Activated CD4-positive, alpha-beta T cell treated with anti-CD3 and anti-CD28 coated beads, Interleukin-2, Interleukin-6, amounts not matched to agents 100 ng/mL and 50 ng/mL, durations not matched to agents 16 hours and 8 hours (primary cell): Measurements from ENCODE around the gene TMPRSS2.
A peak's percentile ranks its signal among the peaks of the same experiment; 100 is the strongest.
"Not testable (repeated sequence)": the region's sequence is repeated elsewhere in the genome, so short reads cannot be mapped to it uniquely, and the experiment has no call there.

Source experiments
- DNase-seq: peaks from one replicate; pipeline ENCODE4 v3.0.0-alpha.2; 2020

TMPRSS2 gene

DNA sequence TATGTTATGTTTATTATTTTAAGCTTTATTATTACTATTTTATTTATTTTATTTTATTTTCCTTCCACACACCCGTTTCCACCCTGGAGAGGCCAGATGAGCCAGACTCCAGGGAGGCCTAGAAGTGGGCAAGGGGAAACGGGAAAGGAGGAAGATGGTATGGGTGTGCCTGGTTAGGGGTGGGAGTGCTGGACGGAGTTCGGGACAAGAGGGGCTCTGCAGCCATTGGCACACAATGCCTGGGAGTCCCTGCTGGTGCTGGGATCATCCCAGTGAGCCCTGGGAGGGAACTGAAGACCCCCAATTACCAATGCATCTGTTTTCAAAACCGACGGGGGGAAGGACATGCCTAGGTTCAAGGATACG, 82.4 kb downstream of the TMPRSS2 start:
- DNase-seq: no peak

GRCh38 chr21:41423305-41423636, 84.7 kb downstream of the TMPRSS2 start:
- not testable (repeated sequence) for DNase-seq

- no peak for DNase-seq
Measured at GRCh38 chr21:41422546-41423304, 85.2 kb downstream of the TMPRSS2 start.

DNA sequence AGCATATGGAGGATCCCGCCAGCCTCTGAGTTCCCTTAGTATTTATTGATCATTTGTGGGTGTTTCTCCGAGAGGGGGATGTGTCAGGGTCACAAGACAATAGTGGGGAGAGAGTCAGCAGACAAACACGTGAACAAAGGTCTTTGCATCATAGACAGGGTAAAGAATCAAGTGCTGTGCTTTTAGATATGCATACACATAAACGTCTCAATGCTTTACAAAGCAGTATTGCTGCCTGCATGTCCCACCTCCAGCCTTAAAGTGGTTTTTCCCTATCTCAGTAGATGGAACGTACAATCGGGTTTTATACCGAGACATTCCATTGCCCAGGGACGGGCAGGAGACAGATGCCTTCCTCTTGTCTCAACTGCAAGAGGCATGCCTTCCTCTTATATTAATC, 87.0 kb downstream of the TMPRSS2 start:
- DNase-seq: not testable (repeated sequence)

DNA sequence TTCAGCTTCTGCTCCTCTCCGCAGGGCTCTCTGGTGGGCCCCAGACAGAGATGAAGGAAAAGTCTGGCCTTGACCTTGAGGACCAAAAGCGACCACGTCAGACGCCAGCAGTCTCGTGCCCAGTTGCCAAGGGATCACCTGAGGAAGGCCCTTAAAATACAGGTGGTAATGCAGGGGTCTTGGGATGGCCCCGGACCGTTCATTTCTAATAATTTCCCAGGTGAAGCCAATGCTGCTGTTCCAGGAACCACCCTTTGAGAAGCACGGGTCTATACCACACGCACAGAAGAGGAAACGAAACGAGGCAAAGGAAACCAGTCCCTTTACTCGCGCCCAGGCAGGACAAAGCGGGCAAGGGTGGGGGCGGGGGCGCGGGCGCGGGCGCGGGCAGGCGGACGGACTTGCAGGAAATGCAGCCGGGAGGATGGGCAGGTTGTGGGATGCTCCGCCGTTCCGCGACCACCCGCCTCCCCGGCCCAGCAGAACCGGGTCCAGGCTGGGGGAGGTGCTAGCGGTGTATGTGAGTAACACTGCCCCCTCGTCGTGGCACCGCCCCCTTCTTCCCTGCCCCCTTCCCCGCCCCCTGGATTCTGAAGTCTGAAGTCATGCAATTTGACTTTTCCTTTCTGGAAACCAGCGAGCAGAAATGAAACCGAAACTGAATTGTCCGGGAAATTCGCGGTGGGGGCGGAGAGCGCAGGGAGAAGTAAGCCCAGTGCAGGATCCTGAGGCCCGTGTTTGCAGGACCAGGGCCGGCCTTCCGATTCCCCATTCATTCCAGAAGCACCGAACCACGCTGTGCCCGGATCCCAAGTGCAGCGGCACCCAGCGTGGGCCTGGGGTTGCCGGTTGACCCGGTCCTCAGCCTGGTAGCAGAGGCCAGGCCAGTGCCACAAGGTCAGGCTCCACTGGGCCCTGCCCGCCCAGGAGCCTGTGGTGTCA, 87.8 kb downstream of the TMPRSS2 start:
- DNase-seq: peak; percentile 40

DNA sequence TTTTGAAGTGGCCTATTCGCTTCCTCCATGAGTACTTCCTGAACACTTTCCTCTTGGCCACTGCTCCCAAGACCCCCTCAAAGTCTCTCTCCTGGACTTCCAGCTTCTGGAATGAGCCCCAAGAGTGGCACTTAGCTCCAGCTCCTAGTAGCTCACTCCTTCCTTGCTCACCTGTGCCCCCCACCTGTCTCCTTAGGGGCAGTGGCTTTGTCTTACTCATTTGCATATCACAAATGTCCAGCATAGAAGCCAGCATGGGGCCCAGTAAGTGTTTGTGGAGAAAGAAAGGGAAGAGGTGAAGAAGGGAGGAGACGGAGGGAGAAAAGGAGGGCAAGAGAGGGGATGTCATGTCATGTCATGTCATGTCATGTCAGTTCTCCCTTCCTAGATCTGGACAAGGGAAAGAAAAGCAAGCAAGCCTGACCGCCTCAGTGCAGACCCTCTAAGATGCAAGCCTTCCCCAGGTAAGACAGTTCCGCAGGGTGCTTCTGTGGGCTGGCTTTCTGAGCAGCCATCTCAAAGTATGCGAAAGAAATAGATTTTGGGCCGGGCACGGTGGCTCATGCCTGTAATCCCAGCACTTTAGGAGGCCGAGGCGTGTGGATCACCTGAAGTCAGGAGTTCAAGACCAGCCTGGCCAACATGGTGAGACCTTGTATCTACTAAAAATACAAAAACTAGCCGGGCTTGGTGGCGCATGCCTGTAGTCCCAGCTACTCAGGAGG, 88.8 kb downstream of the TMPRSS2 start:
- DNase-seq: no peak

DNA sequence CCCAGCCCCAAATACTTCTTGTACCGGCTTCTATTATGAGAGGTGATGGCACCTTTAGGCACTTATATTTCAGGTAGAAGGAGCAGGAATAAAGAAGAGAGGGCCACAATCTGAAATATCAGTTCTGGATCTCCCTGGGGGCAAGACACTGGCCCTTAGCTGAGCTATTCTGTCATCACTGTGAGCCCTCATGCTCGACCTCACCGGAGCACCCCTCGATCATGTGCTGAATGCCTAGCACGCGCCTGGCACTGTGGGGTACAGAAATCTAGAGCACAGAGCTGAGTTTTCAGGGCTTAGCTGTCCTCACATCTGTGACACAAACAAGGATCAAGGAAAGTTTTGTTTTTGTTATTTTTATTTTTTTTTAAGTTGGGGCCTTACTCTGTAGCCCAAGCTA, 89.6 kb downstream of the TMPRSS2 start:
- DNase-seq: no peak

GRCh38 chr21:41417505-41417904, 90.5 kb downstream of the TMPRSS2 start:
- not testable (repeated sequence) for DNase-seq
